ENCODE results near the gene RRAS. TPM values are rescaled to one million over a fixed set of nuclear protein-coding genes. Genes with fewer than 3 reads are reported as not detected.
A peak's percentile ranks its signal among the peaks of the same experiment; 100 is the strongest.

RRAS gene
- total and polyA plus RNA-seq, 4 experiments from 2014 or later = 12.0 to 32.1 (median 20.7) TPM

GRCh38 chr19:49595819-49596404 is 44.0 kb downstream of the RRAS start:
- H3K27ac Mint-ChIP-seq = no peak overlapping the region
- Histone ChIP-seq H3K36me3 (ENCODE audit: insufficient read depth, low read length) (peaks cover 41% of the 10 kb centered on the region), H3K4me3 (ENCODE audit: low read length in 2 of 2) (no peak overlapping the region), H3K27ac (ENCODE audit: low read depth, low read length) (no peak overlapping the region), H3K27me3 (ENCODE audit: insufficient read depth, low read length) (no peaks in the 10 kb centered on the region), H3K4me1 (ENCODE audit: insufficient read depth, low read length) (peaks cover 23% of the 10 kb centered on the region), H3K9me3 (ENCODE audit: control insufficient read depth in 1 of 2, low read length in 2 of 2) (no peaks in the 10 kb centered on the region)
- intact Hi-C loops (cut with micrococcal nuclease) = no loop called here
- no peak overlapping the region for H3K4me3 Mint-ChIP-seq
- H3K4me1 Mint-ChIP-seq = peaks cover 16 to 33% (median 25%) of the 10 kb centered on the region in 4 donors
- DNase-seq = no peak
- POLR2A ChIA-PET (ENCODE audit: partially characterized antibody) = interaction anchor here (1.5 to 7.9 kb wide), 6 partner anchors 16 to 81 kb away, joined by 3 to 116 read pairs (median 11); partner anchors contain the start of genes NOSIP, PRMT1, PRRG2 and SCAF1
- H3K9me3 Mint-ChIP-seq = no peaks in the 10 kb centered on the region
- H3K36me3 Mint-ChIP-seq = peaks cover 13 to 45% of the 10 kb centered on the region in 2 donors
- no peaks in the 10 kb centered on the region for H3K27me3 Mint-ChIP-seq
- CTCF ChIA-PET (ENCODE audit: partially characterized antibody) = no interaction called here

- Mint-ChIP-seq H3K27ac (no peak overlapping the region), H3K4me1 (peaks cover 14 to 38% (median 25%) of the 10 kb centered on the region in 4 donors), H3K4me3 (no peak overlapping the region), H3K27me3 (no peaks in the 10 kb centered on the region), H3K36me3 (peaks cover 10 to 43% of the 10 kb centered on the region in 2 donors), H3K9me3 (no peaks in the 10 kb centered on the region)
- peaks cover 37% of the 10 kb centered on the region for H3K36me3 ChIP-seq (ENCODE audit: insufficient read depth, low read length)
- H3K4me3 ChIP-seq (ENCODE audit: low read length in 2 of 2) = no peak overlapping the region
- no peaks in the 10 kb centered on the region for H3K27me3 ChIP-seq (ENCODE audit: insufficient read depth, low read length)
- H3K9me3 ChIP-seq (ENCODE audit: control insufficient read depth in 1 of 2, low read length in 2 of 2) = no peaks in the 10 kb centered on the region
- H3K4me1 ChIP-seq (ENCODE audit: insufficient read depth, low read length) = peaks cover 23% of the 10 kb centered on the region
- POLR2A ChIA-PET (ENCODE audit: partially characterized antibody) = interaction anchor here (1.5 to 7.9 kb wide), 7 partner anchors 15 to 82 kb away, joined by 3 to 116 read pairs (median 14); partner anchors contain the start of genes NOSIP, PRMT1, PRRG2 and RRAS
- no peak for DNase-seq
- no peak overlapping the region for H3K27ac ChIP-seq (ENCODE audit: low read depth, low read length)
- CTCF ChIA-PET (ENCODE audit: partially characterized antibody) = no interaction called here
- intact Hi-C loops (cut with micrococcal nuclease) = loop anchor here (5.0 kb wide), 1 partner anchor 172 kb away; the partner anchor contains the start of gene AP2A1
Measured at GRCh38 chr19:49594993-49595818, 44.7 kb downstream of the RRAS start.

DNA sequence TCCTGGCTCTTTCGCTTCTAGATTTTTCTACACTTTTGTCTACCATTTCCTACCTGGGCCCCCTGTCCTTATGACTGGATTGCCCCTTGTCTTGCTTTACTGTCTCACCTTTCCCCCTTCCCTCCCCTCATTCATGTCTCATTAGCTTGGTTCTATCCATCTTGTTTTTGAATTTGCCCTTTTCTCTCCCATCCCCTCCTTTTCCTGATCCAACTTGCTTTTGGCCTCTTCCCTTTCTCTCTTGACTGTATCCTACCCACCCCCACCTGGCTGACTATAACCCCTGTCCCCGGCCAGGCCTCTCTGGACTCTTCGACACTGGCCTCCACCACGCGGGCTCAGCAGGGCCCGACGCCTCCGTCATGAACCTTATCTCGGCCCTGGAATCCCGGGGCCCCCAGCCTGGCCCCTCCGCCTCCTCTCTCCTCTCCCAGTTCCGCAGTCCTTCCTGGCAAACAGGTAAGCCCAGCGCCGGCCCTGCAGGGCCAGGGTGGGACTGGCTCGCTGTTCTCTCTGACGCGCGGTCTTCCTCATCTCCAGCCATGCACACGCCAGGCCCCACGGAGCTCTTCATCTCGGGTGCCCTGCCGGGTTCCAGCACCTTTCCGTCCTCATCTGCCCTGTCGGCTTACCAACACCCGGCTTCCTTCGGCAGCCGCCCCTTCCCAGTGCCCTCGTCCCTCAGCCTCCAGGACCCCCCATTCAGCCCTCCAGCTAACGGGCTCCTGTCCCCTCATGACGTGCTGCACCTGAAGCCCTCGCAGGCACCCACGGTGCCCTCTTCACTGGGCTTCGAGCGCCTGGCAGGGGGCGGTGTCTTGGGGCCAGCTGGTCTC is 45.6 kb downstream of the RRAS start:
- Histone ChIP-seq H3K27me3 (ENCODE audit: insufficient read depth, low read length) (no peaks in the 10 kb centered on the region), H3K9me3 (ENCODE audit: control insufficient read depth in 1 of 2, low read length in 2 of 2) (no peaks in the 10 kb centered on the region), H3K4me1 (ENCODE audit: insufficient read depth, low read length) (peaks cover 23% of the 10 kb centered on the region), H3K36me3 (ENCODE audit: insufficient read depth, low read length) (peaks cover 30% of the 10 kb centered on the region), H3K4me3 (ENCODE audit: low read length in 2 of 2) (no peak overlapping the region), H3K27ac (ENCODE audit: low read depth, low read length) (peak overlapping the region; percentile 62)
- no peaks in the 10 kb centered on the region for H3K27me3 Mint-ChIP-seq
- peak overlapping the region; percentile 84 to 98 (median 93) for H3K27ac Mint-ChIP-seq
- H3K36me3 Mint-ChIP-seq = peaks cover 6 to 38% of the 10 kb centered on the region in 2 donors
- no peaks in the 10 kb centered on the region for H3K9me3 Mint-ChIP-seq
- peak overlapping the region; percentile 29 to 95 (median 93) for H3K4me3 Mint-ChIP-seq
- DNase-seq = no peak
- POLR2A ChIA-PET (ENCODE audit: partially characterized antibody) = interaction anchor here (1.2 to 7.9 kb wide), 7 partner anchors 14 to 83 kb away, joined by 4 to 116 read pairs (median 14); partner anchors contain the start of genes NOSIP, PRMT1, PRRG2 and RRAS
- H3K4me1 Mint-ChIP-seq = peaks cover 17 to 42% (median 29%) of the 10 kb centered on the region in 4 donors
- intact Hi-C loops (cut with micrococcal nuclease) = loop anchor here (5.0 kb wide), 1 partner anchor 173 kb away; the partner anchor contains the start of gene AP2A1
- CTCF ChIA-PET (ENCODE audit: partially characterized antibody) = interaction anchor here (0.7 to 2.1 kb wide), 3 partner anchors 44 to 90 kb away, joined by 3 to 12 read pairs (median 4); partner anchors contain the start of genes RRAS and SCAF1

DNA sequence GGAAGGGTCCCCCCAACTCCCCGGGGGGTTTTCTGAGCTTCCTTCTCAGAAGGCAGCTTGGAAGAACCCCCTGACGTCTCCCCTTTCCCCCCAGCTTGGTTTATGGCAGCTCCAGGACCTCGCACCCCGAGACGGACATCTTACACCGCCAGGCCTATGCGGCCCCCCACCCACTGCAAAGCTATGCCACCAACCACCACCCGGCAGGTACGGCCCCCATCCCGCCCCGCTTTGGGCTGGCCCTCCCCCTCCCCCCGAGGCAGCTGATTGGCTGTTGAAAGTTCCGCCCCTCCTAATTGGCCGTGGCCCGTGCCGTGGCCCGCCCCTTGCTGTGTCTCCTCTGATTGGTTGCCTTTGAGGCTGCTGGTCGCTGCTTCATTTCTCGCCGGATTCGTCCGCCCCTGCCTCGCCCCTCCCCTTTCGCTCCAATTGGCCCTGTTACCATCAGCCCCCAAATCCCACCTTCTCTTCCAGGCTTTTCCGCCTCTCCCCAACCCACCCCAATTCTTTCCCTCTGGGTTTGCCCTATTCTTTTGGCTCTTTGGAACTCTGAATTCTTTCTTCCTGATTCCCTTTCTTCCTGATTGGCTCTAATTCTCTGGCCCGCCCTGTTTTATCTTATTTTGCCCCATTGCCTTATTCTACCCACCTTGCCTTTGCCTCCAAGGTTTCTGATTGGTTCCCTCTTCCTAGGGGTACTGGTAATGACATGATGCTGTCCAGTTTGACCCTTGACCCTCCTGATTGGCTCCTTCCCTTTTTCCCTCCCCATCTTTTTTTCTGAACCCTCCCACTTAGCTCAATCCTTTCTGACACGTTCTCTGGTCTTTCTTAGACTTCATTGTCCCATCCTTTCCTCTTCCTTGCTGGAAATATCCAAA is 46.5 kb downstream of the RRAS start:
- DNase-seq = peak; percentile 88 to 92 (median 89)
- POLR2A ChIA-PET (ENCODE audit: partially characterized antibody) = interaction anchor here (0.6 to 7.9 kb wide), 18 partner anchors 14 to 431 kb away, joined by 3 to 116 read pairs (median 4); partner anchors contain the start of genes BCL2L12, IRF3, NOSIP and PRMT1

DNA sequence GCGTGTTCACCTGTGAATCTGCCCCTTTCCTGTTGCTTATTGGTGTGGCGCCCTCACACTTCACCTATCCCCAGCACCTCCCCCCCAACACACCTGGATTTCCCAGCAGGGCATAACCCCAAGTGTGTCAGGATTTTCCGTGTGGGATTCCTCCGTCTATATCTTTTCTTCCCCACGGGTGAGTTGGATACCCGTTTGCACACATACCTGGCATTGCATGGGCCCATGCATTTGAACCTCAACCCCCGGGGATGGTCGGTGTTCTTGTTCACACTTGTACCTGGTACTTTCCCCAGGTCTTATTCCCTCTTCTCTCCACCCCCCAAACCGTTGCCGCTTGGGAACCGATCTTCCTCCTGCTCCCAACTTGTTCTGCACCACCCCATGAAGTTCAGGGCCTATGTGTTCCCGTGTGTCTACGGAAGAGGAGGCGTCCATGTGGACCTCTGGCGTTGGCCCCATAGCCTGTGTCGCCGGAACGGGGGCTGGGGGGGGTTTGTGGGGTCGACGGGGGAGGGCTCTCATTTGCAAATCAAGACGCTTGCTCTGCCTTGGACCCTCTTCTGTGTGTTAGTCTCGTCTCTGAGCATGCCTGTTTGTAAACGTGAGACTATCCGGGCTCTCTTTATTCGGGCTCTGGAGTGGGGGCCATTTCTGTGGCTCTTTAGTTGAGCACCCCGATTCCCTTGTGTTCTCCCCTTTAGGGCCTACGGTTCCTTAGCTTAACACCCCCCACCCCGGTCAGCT is 47.3 kb downstream of the RRAS start:
- intact Hi-C loops (cut with micrococcal nuclease) = loop anchor here (5.0 kb wide), 1 partner anchor 175 kb away; the partner anchor contains the start of gene AP2A1
- no peaks in the 10 kb centered on the region for H3K27me3 ChIP-seq (ENCODE audit: insufficient read depth, low read length)
- POLR2A ChIA-PET (ENCODE audit: partially characterized antibody) = interaction anchor here (0.6 to 7.9 kb wide), 24 partner anchors 13 to 1141 kb away, joined by 3 to 116 read pairs (median 5); partner anchors contain the start of genes ALDH16A1, BCL2L12, IRF3 and NOSIP

More for the DNA sequence above, 46.5 kb downstream of the RRAS start:
- peak overlapping the region; percentile 62 for H3K27ac ChIP-seq (ENCODE audit: low read depth, low read length)
- Mint-ChIP-seq H3K4me3 (peak overlapping the region; percentile 81 to 95 (median 93)), H3K27ac (peak overlapping the region; percentile 84 to 98 (median 95)), H3K27me3 (no peaks in the 10 kb centered on the region), H3K36me3 (peaks cover 6 to 34% of the 10 kb centered on the region in 2 donors), H3K4me1 (peaks cover 21 to 48% (median 31%) of the 10 kb centered on the region in 4 donors), H3K9me3 (no peaks in the 10 kb centered on the region)
- H3K27me3 ChIP-seq (ENCODE audit: insufficient read depth, low read length) = no peaks in the 10 kb centered on the region
- H3K36me3 ChIP-seq (ENCODE audit: insufficient read depth, low read length) = peaks cover 22% of the 10 kb centered on the region
- H3K4me1 ChIP-seq (ENCODE audit: insufficient read depth, low read length) = peaks cover 23% of the 10 kb centered on the region
- peak overlapping the region; percentile 74 to 77 for H3K4me3 ChIP-seq (ENCODE audit: low read length in 2 of 2)
- H3K9me3 ChIP-seq (ENCODE audit: control insufficient read depth in 1 of 2, low read length in 2 of 2) = no peaks in the 10 kb centered on the region
- intact Hi-C loops (cut with micrococcal nuclease) = loop anchor here (5.0 kb wide), 1 partner anchor 174 kb away; the partner anchor contains the start of gene AP2A1
- CTCF ChIA-PET (ENCODE audit: partially characterized antibody) = interaction anchor here (0.6 to 2.7 kb wide), 7 partner anchors 13 to 95 kb away, joined by 3 to 12 read pairs (median 3); partner anchors contain the start of genes NOSIP, PRRG2, RRAS and SCAF1

More for the DNA sequence above, 47.3 kb downstream of the RRAS start:
- Histone ChIP-seq H3K36me3 (ENCODE audit: insufficient read depth, low read length) (peaks cover 22% of the 10 kb centered on the region), H3K9me3 (ENCODE audit: control insufficient read depth in 1 of 2, low read length in 2 of 2) (no peaks in the 10 kb centered on the region), H3K4me3 (ENCODE audit: low read length in 2 of 2) (peak overlapping the region; percentile 74 to 77), H3K4me1 (ENCODE audit: insufficient read depth, low read length) (peaks cover 23% of the 10 kb centered on the region), H3K27ac (ENCODE audit: low read depth, low read length) (peak overlapping the region; percentile 62)
- peak overlapping the region; percentile 81 to 95 (median 93) for H3K4me3 Mint-ChIP-seq
- CTCF ChIA-PET (ENCODE audit: partially characterized antibody) = interaction anchor here (0.6 to 2.7 kb wide), 5 partner anchors 12 to 94 kb away, joined by 3 to 12 read pairs (median 3); partner anchors contain the start of genes NOSIP, PRRG2, RRAS and SCAF1
- H3K9me3 Mint-ChIP-seq = no peaks in the 10 kb centered on the region
- no peaks in the 10 kb centered on the region for H3K27me3 Mint-ChIP-seq
- peaks cover 21 to 48% (median 31%) of the 10 kb centered on the region in 4 donors for H3K4me1 Mint-ChIP-seq
- H3K27ac Mint-ChIP-seq = peak overlapping the region; percentile 84 to 98 (median 95)
- H3K36me3 Mint-ChIP-seq = peaks cover 6 to 30% of the 10 kb centered on the region in 2 donors
- peak in 3 of 5 donors; percentile 6 to 53 (median 19) for DNase-seq

All from CD4-positive, alpha-beta memory T cell (primary cell).